HTERT RPE-1 (cell line): ENCODE measurements around the gene HAPLN2.

Source experiments
- in situ Hi-C: fragments of 300-500 bp; cut with MboI; formaldehyde crosslinking; loops from 4 replicates; pipeline ENCODE4 v1.14.3; 2020; ENCODE audit warnings: low sequenced_read_pairs

The HAPLN2 gene

DNA sequence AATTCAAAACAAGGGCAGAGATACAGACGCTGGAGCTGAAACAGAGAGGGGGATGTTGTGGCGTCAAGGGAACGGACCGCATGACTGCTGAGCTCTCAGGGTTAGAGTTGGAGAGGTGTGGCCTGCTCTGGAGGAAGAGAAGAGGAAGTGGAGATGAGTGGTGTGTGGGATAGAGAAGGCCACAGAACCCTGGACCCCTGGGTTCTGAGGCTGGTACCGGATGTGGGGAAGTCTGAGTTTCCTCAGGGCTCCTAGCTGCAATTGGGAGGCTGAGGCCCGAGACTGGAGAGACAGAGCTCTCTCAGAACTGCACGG is 24.5 kb downstream of the HAPLN2 start:
- in situ Hi-C loops, result no loop called here

DNA sequence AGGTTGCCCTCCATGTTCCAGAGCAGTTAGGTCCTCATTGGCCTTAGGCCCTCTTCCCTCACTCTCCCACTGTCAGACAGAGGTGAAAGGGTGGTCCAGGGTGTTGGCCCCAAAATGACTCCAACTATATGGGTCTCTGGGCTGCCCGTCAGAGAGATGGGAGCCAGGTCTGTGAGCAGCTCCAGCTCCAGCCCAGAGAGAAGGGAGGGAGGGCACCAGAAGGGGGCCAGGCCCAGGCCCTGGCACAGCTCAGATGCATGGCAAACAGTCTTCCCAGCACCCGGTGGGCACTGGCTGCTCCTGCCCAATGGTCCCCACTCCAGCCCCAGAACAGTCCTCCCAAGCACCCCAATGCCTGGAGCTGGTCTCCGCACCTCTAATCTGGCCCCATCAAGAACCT is 24.9 kb downstream of the HAPLN2 start:
- in situ Hi-C loops, result no loop called here

DNA sequence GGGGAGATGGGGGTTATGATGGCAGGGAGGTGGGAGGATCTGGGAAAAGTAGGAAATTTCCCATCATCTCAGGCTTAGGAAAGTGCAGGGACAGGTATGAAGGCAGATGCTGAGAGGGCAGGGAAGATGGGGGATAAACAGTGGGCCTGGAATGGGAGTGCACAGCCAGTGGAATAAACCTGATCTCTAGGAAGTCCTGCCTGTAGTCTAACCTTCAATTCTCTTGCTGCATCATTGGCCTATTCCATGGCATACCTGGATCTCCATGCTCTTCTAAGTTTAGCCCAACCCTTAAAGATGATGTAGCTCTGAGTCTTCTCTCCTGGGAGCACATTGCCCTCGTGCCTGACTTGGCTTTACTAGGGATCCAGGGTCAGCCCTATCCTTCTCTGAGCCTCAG is 25.4 kb downstream of the HAPLN2 start:
- in situ Hi-C loops, result no loop called here

DNA sequence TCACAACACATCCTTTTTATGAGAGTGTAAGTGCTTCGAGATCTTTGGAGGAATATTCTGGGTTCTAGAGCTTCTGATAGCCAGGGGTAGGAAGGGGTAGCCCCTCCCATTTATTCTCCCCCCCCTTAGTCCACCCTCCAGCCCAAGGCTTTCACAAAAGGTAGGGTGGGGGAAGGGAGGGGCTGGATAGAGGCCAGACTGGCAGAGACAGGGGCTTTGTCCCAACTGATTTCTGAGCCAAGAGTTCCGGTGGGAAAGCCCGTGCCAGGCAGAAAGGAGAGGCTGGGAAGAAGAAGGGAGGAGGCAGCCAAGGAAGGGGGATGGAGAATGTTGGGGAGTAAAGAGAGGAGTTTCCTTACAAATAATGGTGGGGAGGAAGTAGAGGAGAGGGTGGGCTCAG is 25.8 kb downstream of the HAPLN2 start:
- in situ Hi-C loops, result no loop called here

DNA sequence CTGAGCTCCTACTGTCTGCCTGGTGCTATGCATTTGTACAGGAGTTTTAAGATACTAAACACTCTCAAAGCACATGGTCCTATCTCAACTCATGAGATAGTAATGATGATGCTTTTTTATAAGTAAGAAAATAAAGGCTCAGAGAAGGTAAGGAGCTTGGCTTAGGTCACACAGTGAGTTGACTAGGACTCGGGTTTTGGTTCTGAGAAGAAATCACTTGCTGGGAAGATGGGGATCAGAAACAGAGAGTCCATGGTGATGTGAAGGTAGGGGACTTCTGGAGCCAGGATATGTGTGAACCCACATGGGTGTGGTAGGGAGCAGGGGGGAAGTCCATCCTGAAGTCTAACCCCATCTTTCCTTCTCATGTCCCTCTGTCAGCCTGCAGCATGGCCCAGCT is 26.5 kb downstream of the HAPLN2 start:
- in situ Hi-C loops, result no loop called here

DNA sequence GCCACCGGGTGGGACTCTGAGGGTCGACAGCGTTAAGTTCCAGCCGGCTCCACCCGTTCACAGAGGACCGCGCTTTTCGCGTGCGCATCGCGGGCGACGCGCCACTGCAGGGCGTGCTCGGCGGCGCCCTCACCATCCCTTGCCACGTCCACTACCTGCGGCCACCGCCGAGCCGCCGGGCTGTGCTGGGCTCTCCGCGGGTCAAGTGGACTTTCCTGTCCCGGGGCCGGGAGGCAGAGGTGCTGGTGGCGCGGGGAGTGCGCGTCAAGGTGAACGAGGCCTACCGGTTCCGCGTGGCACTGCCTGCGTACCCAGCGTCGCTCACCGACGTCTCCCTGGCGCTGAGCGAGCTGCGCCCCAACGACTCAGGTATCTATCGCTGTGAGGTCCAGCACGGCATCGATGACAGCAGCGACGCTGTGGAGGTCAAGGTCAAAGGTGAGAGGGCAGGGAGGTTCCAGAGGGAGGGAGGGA is 27.6 kb downstream of the HAPLN2 start:
- in situ Hi-C loops, result no loop called here

DNA sequence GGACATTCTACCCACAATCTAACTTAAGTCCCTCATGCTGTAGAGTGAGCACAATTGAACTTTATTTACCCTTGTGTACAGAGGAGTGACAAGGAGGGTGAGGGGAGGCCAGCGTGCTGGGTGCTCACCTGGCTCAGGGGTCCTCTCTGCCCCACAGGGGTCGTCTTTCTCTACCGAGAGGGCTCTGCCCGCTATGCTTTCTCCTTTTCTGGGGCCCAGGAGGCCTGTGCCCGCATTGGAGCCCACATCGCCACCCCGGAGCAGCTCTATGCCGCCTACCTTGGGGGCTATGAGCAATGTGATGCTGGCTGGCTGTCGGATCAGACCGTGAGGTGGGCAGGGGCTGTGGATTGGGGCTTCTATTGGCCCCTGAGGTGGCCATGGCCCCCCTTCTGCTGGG is 28.1 kb downstream of the HAPLN2 start:
- in situ Hi-C loops, result no loop called here

DNA sequence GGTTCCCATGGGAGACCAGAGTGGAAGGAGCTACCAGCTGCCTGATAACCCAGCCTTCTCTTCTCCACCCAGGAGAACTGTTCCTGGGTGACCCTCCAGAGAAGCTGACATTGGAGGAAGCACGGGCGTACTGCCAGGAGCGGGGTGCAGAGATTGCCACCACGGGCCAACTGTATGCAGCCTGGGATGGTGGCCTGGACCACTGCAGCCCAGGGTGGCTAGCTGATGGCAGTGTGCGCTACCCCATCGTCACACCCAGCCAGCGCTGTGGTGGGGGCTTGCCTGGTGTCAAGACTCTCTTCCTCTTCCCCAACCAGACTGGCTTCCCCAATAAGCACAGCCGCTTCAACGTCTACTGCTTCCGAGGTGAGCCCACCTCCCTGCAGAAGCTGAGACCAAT is 29.3 kb downstream of the HAPLN2 start:
- in situ Hi-C loops, result no loop called here

DNA sequence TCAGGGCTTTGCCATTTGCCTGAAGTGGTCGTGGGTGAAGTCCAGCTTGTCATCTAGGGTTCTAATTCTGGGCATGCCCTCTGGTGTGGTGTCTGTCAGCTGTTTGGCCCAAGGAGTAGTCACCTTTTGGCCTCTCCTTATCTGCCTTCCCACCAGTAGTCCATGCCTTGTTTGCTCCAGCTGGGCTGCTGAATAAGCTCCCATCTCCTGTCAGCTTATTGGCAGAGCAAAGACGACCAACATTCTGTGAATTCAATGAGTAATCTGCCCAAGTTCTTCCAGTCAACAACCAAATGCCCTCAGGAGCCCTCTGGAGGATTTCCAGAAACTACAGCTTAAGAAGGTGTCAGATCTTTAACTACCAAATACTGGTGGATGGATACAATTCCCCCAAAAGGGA is 29.7 kb downstream of the HAPLN2 start:
- in situ Hi-C loops, result no loop called here

DNA sequence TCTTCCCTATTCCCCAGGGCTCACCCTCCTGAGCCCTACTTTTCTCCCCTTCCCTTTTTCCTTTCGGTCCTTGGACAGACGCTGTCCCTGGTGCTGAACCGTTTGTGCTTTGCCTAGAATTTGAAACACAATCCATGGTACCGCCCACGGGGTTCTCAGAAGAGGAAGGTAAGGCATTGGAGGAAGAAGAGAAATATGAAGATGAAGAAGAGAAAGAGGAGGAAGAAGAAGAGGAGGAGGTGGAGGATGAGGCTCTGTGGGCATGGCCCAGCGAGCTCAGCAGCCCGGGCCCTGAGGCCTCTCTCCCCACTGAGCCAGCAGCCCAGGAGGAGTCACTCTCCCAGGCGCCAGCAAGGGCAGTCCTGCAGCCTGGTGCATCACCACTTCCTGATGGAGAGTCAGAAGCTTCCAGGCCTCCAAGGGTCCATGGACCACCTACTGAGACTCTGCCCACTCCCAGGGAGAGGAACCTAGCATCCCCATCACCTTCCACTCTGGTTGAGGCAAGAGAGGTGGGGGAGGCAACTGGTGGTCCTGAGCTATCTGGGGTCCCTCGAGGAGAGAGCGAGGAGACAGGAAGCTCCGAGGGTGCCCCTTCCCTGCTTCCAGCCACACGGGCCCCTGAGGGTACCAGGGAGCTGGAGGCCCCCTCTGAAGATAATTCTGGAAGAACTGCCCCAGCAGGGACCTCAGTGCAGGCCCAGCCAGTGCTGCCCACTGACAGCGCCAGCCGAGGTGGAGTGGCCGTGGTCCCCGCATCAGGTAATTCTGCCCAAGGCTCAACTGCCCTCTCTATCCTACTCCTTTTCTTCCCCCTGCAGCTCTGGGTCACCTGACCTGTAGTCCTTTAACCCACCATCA is 33.1 kb downstream of the HAPLN2 start:
- in situ Hi-C loops, result no loop called here

DNA sequence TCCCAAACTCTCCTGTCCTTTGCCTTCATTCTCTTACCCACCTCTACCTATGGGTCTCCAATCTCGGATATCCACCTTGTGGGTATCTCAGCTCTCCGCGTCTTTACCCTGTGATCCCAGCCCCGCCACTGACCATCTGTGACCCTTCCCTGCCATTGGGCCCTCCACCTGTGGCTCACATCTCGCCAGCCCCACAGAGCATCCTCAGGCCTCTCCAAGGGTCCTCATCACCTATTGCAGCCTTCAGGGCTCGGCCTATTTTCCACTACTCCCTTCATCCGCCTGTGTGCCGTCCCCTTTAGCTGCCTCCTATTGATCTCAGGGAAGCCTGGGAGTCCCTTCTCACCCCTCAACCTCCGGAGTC is 33.8 kb downstream of the HAPLN2 start:
- in situ Hi-C loops, result no loop called here

DNA sequence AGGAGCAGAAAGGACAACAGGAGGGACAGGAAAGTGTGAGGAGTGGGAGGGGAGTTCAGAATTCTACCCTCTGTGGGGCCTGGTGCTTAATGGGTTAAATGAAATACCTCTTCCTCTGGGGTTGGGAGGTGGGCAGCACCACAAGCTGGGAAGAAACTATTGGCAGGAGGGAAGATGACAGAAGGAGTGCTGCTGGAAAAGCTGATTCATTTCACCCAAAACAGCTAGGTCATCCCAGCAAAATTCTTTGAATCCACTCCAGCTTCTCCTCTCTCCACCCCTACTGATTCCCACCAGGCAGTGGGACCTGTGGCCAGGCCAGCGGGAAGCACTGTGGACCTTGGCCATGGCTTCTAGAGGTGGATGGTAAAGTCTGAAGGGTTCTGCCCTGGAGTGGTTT is 35.5 kb downstream of the HAPLN2 start:
- in situ Hi-C loops, result no loop called here

DNA sequence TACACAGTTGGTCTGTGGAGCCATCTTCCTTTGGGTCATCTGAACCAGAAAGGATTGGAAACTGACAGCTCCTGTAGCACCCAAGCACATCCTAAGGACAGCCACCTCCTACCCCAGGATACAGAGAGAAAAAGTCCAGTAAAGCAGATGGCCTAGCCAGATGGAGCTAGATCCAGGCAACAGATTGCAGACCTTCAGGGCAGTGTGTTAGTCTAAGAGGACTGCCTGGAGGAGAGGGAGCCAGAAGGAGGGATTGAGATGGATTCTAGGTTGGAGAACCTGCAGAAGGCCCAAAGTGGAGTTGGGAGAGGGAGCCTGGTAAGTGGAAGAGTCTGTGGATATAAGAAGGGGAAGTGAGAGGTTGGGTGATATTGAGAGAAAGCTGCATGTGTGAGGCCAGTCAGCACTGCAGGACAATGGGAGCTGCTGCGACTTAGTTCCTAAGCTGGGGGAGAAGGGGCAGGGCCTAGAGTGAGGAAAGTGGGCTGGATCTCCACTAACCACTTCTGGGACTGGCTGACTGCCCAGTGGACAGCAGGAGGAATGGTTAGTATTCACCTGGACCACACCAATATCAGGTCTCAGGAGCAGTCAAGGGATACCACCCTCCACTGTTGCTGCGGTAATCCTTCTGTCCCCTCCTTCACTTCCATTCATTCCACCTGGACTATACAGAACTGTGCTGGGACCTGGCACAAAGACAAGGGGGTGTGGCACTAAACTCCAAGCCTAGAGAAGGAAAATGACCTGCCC is 36.1 kb downstream of the HAPLN2 start:
- in situ Hi-C loops, result no loop called here

DNA sequence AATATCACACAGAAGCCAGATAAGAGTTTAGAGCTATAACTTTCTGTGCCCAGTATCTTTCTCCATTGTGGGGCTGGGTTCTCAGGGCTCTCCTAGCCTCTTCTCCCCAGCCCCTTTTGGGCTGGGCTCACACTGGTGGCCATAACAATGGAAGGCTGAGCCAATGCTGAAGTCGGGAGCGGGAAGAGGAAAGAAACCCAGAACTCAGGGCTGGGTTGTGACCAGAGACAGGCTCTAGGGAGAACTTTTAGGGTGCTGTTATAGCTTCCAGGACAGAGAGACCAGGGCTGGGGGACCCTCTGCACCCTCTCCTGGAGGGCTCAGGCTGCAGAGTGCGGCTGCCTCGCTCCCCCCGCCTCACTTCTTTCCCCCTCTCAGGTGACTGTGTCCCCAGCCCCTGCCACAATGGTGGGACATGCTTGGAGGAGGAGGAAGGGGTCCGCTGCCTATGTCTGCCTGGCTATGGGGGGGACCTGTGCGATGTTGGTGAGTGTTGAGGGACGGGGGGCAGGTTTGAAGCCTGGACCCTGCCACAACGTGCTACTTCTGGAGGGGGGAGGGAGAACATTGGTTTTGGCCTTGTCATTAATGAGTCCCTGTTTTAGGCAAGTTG is 36.8 kb downstream of the HAPLN2 start:
- in situ Hi-C loops, result no loop called here

DNA sequence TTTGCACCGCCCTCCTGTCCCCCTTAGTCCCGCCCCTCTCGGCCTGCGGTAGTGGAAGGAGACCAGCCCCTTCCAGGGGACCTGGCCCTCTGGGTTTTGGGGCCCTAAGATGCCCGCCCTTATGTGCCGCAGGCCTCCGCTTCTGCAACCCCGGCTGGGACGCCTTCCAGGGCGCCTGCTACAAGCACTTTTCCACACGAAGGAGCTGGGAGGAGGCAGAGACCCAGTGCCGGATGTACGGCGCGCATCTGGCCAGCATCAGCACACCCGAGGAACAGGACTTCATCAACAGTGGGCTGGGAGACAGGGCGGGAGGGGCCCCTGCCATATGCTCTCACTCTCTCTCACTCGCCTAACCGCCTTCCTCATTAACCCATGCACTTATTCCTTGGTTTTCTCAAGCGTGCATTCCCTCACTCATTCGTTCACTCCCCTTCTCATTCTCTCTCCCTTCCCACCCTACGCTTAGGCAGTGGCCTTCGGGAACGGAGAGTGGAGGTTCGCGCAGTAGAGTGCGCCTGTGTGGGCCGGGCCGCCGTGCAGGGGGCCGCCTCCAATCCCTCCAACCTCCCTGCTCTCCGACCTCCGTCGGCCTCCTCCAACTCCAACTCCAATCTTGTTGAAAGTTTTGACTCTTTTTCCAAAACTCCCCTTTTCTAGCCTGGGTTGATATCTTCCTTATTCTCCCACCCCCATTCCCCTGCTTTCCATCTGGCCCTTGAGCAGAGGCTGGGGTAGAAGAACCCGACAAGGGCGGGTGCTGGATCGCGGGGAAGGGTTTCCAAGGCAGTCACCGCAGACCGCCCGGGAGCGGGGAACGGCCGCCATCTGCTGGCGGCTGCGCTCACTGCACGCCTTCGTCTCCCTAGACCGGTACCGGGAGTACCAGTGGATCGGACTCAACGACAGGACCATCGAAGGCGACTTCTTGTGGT is 37.9 kb downstream of the HAPLN2 start:
- in situ Hi-C loops, result no loop called here

DNA sequence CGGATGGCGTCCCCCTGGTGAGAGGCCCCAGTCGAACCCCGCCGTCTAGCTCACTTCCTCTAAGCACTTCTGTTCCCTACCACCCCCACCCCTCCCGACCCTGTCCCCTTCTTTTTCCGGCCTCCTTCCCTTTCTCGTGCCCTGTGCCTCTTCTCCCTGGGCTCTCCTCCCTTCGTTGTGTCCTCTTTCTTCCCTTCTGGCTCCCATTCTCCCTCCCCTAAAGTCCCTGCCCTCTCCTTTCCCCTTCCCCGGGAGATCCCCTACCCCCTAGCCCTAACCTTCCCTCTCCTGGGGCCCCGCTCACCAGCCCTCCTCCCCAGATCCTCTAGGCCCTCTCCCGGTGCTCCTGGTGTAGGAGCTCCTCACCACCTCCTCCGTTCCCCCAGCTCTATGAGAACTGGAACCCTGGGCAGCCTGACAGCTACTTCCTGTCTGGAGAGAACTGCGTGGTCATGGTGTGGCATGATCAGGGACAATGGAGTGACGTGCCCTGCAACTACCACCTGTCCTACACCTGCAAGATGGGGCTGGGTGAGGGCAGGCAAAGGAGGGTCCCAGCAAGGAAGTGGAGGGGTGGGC is 38.6 kb downstream of the HAPLN2 start:
- in situ Hi-C loops, result no loop called here

DNA sequence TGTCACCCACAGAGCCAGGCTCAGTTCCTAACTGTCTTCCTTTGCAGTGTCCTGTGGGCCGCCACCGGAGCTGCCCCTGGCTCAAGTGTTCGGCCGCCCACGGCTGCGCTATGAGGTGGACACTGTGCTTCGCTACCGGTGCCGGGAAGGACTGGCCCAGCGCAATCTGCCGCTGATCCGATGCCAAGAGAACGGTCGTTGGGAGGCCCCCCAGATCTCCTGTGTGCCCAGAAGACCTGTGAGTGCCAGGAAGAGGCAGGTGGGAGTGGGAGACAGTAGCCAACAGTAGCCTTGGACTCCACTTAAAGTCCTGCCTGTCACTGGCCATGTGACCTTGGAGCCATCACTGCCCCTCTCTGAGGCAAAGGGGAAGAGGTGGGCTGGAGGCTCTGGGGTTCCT is 39.3 kb downstream of the HAPLN2 start:
- in situ Hi-C loops, result no loop called here

DNA sequence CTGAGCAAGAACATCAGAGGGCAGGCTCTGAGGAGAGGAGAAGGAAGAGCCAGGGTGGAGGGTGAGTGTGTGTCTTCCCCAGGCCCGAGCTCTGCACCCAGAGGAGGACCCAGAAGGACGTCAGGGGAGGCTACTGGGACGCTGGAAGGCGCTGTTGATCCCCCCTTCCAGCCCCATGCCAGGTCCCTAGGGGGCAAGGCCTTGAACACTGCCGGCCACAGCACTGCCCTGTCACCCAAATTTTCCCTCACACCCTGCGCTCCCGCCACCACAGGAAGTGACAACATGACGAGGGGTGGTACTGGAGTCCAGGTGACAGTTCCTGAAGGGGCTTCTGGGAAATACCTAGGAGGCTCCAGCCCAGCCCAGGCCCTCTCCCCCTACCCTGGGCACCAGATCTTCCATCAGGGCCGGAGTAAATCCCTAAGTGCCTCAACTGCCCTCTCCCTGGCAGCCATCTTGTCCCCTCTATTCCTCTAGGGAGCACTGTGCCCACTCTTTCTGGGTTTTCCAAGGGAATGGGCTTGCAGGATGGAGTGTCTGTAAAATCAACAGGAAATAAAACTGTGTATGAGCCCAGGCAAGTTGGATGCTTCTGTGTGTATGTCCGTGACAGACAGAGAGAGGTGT is 39.8 kb downstream of the HAPLN2 start:
- in situ Hi-C loops, result no loop called here

DNA sequence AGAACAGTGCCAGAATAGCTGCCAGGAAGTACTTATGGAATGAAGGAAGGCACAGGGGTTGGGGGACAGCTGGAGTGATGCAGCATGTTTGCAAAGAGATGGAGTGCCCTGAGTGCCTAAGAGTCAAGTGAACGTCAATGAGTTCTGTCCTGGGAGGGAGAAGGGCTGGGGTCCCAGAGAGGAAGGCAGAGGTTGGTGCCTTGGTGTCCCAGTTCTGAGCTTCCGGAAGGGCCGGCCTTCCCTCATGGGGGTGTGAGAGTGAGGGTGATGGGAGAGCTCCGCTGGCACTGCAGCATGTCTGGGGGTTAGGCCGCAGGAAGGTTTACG is 40.4 kb downstream of the HAPLN2 start:
- in situ Hi-C loops, result no loop called here

DNA sequence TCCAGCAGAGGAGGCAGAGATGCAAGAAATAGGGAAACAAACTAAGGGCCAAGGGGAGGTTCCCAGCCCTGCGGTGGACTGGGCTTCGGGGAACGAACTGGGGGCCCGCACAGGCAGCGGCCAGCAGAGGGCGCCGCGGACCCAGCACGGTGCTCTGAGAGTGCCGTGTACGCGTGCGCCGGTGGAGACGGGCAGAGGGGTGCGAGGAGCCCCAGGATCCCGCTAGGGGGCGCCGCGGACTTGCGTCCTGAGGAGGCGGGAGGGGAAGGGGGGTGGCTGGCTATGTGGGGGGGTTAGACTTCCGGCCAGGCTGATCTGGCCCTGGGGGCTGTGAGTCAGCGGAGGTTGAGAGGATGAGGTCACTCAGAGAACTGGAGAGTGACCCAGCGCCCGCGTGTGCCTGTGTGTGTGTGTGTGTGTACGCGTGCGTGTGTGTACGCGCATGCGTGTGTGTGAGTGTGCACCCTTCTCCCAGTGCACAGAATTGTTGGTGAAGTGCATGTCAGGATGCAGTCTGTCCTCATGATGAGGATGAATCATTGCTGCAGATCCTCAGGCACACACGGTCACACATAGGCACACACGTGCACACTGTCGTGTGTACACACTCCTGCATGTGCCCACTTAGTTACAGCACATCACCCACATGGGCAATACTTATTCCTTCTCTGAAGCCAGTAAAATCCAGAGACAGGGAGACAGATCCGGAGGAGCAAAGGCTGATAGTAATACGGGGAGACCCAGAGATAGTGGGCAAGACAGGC is 41.0 kb downstream of the HAPLN2 start:
- in situ Hi-C loops, result no loop called here
